ENCODE data around the gene TCP11L2. TPM values are rescaled to one million over a fixed set of nuclear protein-coding genes. Genes with fewer than 3 reads are reported as not detected.

The TCP11L2 gene
- total RNA-seq, 1 experiment from 2014 or later: 6.1 TPM

DNA sequence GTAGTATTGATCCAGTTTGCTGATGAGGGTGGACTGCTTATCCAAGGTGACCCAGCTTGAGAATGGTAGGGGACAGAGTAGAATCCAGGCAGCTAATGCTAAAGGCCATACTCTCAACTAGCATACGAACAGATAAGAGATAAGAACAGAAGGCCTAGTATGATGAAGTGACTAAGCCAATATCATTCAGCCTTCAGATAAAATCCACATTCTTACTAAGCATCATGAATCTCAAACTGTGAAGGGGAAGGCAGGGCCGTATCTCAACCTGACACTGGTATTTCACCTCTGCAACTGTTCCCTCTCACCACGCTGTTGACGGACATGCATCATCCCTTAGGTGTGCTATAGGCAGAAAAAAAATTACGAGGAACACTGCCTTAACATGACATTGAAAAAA lies 46.6 kb upstream of the TCP11L2 start:
- Mint-ChIP-seq H3K9me3 (no peaks in the 10 kb centered on the region), H3K4me1 (peaks cover 8 to 9% of the 10 kb centered on the region in 2 experiments), H3K27me3 (ENCODE audit: low read depth) (peaks cover 5% of the 10 kb centered on the region), H3K27ac (no peak overlapping the region), H3K36me3 (ENCODE audit: insufficient read depth in 1 of 3, low read depth in 3 of 3) (no peaks in the 10 kb centered on the region), H3K4me3 (no peak overlapping the region)
- Histone ChIP-seq H3K27ac (ENCODE audit: insufficient read length, low read depth, low read length) (no peak overlapping the region), H4K91ac (ENCODE audit: insufficient read length, low read depth, low read length) (no peak overlapping the region), H2BK120ac (ENCODE audit: low read depth, low read length, poor library complexity, severe bottlenecking) (no peak overlapping the region), H3K27me3 (ENCODE audit: insufficient read depth, low read length) (no peaks in the 10 kb centered on the region), H3T11ph (ENCODE audit: low read length) (no peak overlapping the region), H4K20me1 (ENCODE audit: control insufficient read depth, insufficient read depth, insufficient read length) (no peaks in the 10 kb centered on the region), H3K79me2 (ENCODE audit: insufficient read depth, low read length) (no peaks in the 10 kb centered on the region), H3K56ac (ENCODE audit: insufficient read length, low read depth, low read length) (no peak overlapping the region), H3K18ac (ENCODE audit: insufficient read length, low read depth, low read length) (no peak overlapping the region), H3K79me1 (ENCODE audit: insufficient read depth, low read depth, low read length, poor library complexity, severe bottlenecking) (no peaks in the 10 kb centered on the region), H4K8ac (replicated peaks; ENCODE audit: insufficient read length, low read depth, low read length) (no peak overlapping the region), H3K14ac (ENCODE audit: insufficient read depth, low read length) (no peak overlapping the region), H3K9me3 (ENCODE audit: control insufficient read depth, low read depth, low read length) (no peaks in the 10 kb centered on the region), H3K4me2 (ENCODE audit: insufficient read depth, insufficient read length, low read length) (no peak overlapping the region), H2AFZ (ENCODE audit: low read length) (no peak overlapping the region), H3K4ac (ENCODE audit: low read depth, low read length) (no peak overlapping the region), H2BK15ac (ENCODE audit: low read depth, low read length) (no peak overlapping the region), H4K5ac (ENCODE audit: insufficient read length, low read depth, low read length) (no peak overlapping the region), H2AK5ac (ENCODE audit: insufficient read length, low read length) (no peak overlapping the region), H3K9ac (ENCODE audit: extremely low read depth, insufficient read length, low read length) (no peak overlapping the region), H2BK20ac (ENCODE audit: low read depth, low read length, poor library complexity, severe bottlenecking) (no peak overlapping the region), H2BK12ac (ENCODE audit: insufficient read length, low read depth, low read length) (no peak overlapping the region), H3K23me2 (ENCODE audit: insufficient read length, low read depth, low read length, poor library complexity, severe bottlenecking) (peaks cover 3% of the 10 kb centered on the region), H3K4me1 (ENCODE audit: insufficient read depth, low read length) (peaks cover 8% of the 10 kb centered on the region; the same call in 1 of the 2 replicates), H3K23ac (ENCODE audit: insufficient read length, low read depth, low read length) (no peak overlapping the region), H2BK5ac (ENCODE audit: insufficient read length, low read length) (no peak overlapping the region)
- TF ChIP-seq, protein P1, sequence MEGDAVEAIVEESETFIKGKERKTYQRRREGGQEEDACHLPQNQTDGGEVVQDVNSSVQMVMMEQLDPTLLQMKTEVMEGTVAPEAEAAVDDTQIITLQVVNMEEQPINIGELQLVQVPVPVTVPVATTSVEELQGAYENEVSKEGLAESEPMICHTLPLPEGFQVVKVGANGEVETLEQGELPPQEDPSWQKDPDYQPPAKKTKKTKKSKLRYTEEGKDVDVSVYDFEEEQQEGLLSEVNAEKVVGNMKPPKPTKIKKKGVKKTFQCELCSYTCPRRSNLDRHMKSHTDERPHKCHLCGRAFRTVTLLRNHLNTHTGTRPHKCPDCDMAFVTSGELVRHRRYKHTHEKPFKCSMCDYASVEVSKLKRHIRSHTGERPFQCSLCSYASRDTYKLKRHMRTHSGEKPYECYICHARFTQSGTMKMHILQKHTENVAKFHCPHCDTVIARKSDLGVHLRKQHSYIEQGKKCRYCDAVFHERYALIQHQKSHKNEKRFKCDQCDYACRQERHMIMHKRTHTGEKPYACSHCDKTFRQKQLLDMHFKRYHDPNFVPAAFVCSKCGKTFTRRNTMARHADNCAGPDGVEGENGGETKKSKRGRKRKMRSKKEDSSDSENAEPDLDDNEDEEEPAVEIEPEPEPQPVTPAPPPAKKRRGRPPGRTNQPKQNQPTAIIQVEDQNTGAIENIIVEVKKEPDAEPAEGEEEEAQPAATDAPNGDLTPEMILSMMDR (conservative IDR thresholded peaks at IDR 0.05): no peak
- no CpG with 5 or more reads among the region's 5 CpGs for WGBS (ENCODE audit: extremely low coverage, insufficient read length, low lambda C conversion rate)
- no peak for DNase-seq
